B cell (primary cell): ENCODE results near the gene CNST.

Experiments
- EZH2 ChIP-seq: IDR thresholded peaks from 2 replicates; pipeline ENCODE4 v1.6.1; 2012; ENCODE audit warnings: borderline replicate concordance, low read depth, mild to moderate bottlenecking, moderate library complexity, low read length; ENCODE audit not compliant: insufficient read depth, poor library complexity, severe bottlenecking
- TF ChIP-seq, protein P1 (sequence below): fragments of 200-600 bp; IDR thresholded peaks from one replicate; pipeline ENCODE4 v1.8.0; 2022; ENCODE audit warnings: antibody characterized with exemption, mild to moderate bottlenecking

DNA sequence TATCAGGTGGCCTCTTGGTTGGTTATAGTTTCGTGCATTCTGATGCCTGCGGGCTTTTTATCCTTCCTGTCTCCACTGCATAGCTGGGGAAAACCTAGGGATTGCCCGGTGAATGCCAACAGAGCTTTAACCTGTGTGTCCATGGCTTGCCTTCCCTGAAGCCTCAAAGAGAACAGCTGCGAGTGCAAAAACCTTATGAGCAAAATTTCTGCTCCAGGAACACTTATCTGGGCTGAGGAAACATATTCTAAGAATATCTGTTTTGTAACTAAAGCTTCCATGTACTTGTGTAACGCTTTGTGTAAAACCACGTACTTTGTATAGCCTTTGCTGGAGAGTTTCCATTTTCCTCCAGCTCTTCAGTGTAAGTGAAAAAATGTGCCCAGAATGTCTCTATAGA lies 7.2 kb downstream of the CNST start:
- TF ChIP-seq, protein P1, sequence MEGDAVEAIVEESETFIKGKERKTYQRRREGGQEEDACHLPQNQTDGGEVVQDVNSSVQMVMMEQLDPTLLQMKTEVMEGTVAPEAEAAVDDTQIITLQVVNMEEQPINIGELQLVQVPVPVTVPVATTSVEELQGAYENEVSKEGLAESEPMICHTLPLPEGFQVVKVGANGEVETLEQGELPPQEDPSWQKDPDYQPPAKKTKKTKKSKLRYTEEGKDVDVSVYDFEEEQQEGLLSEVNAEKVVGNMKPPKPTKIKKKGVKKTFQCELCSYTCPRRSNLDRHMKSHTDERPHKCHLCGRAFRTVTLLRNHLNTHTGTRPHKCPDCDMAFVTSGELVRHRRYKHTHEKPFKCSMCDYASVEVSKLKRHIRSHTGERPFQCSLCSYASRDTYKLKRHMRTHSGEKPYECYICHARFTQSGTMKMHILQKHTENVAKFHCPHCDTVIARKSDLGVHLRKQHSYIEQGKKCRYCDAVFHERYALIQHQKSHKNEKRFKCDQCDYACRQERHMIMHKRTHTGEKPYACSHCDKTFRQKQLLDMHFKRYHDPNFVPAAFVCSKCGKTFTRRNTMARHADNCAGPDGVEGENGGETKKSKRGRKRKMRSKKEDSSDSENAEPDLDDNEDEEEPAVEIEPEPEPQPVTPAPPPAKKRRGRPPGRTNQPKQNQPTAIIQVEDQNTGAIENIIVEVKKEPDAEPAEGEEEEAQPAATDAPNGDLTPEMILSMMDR, result no peak
- TF ChIP-seq EZH2, result no peak
